ENCODE data around the gene XYLT2. TPM values are rescaled to one million over a fixed set of nuclear protein-coding genes. Genes with fewer than 3 reads are reported as not detected.

The XYLT2 gene
- total and polyA plus RNA-seq, 2 of the 13 experiments (the other 11 are each of a cell fraction or from before 2014, with no cell fraction given) = 17.0 to 22.1 TPM

DNA sequence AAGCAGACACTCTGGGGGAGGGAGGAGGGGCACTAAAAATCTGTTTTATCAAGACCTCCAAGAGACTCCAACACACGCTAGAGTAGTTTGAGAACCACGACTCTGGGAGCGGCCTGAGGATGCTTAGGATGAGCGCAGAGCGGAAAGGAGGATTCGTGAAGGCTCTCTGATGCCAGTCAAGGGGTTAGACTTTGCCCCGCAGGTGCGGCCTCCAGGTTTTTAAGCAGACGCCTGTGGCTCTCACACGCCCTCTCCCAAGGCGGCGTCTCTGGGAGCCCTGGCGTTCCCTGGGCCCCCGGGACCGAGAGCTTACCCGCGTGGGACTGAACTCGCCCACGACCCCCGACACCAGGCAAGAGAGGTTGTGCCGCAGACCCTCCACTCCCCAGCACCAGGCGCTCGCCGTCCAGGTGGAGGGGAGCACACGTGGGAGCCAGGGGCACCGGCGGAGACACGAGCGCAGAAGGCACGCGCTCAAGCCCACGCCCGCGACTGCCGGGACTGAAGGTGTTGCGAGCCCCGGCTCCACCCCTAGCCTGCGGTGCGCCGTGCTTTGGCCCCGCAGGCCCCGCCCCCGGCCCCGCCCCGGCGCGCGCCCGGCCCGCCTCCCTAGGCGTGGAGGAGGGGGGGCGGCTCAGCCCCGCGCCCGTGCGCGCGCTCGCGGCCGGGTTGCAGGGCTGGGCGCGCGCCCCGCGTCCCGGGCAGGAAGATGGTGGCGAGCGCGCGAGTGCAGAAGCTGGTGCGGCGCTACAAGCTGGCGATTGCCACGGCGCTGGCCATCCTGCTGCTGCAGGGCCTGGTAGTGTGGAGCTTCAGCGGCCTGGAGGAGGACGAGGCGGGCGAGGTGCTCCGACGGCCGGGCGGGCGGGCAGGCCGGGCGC lies at the start of gene XYLT2 (continued):
- TF ChIP-seq, protein P1, sequence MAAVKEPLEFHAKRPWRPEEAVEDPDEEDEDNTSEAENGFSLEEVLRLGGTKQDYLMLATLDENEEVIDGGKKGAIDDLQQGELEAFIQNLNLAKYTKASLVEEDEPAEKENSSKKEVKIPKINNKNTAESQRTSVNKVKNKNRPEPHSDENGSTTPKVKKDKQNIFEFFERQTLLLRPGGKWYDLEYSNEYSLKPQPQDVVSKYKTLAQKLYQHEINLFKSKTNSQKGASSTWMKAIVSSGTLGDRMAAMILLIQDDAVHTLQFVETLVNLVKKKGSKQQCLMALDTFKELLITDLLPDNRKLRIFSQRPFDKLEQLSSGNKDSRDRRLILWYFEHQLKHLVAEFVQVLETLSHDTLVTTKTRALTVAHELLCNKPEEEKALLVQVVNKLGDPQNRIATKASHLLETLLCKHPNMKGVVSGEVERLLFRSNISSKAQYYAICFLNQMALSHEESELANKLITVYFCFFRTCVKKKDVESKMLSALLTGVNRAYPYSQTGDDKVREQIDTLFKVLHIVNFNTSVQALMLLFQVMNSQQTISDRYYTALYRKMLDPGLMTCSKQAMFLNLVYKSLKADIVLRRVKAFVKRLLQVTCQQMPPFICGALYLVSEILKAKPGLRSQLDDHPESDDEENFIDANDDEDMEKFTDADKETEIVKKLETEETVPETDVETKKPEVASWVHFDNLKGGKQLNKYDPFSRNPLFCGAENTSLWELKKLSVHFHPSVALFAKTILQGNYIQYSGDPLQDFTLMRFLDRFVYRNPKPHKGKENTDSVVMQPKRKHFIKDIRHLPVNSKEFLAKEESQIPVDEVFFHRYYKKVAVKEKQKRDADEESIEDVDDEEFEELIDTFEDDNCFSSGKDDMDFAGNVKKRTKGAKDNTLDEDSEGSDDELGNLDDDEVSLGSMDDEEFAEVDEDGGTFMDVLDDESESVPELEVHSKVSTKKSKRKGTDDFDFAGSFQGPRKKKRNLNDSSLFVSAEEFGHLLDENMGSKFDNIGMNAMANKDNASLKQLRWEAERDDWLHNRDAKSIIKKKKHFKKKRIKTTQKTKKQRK (IDR thresholded peaks at IDR 0.05; ENCODE audit: low read length) = no peak
- TF ChIP-seq CCAR2 (optimal IDR thresholded peaks at IDR 0.05; ENCODE audit: low read depth, low read length) (no peak), ZNF282 (IDR thresholded peaks at IDR 0.05; ENCODE audit: partially characterized antibody) (no peak), ZNF446 (CRISPR knock-in tag; IDR thresholded peaks at IDR 0.05) (peak; percentile 91; the same call in 1 of the 2 replicates), FOXP1 (IDR thresholded peaks at IDR 0.05) (no peak), FOXP1 (CRISPR knock-in tag; IDR thresholded peaks at IDR 0.05) (no peak), ZNF569 (CRISPR knock-in tag; IDR thresholded peaks at IDR 0.05; ENCODE audit: borderline replicate concordance) (no peak), ZNF772 (CRISPR knock-in tag; IDR thresholded peaks at IDR 0.05) (peak; percentile 48; the same call in 1 of the 2 replicates), ARNTL (CRISPR knock-in tag; IDR thresholded peaks at IDR 0.05) (no peak), ZNF879 (CRISPR knock-in tag; IDR thresholded peaks at IDR 0.05) (peak; percentile 67; the same call in 1 of the 2 replicates), HNF4A (CRISPR knock-in tag; IDR thresholded peaks at IDR 0.05) (peak; percentile 53; the same call in 1 of the 2 replicates), PRMT3 (CRISPR knock-in tag; IDR thresholded peaks at IDR 0.05; ENCODE audit: borderline replicate concordance, low read depth) (peak; percentile 74), ZFAT (CRISPR knock-in tag; conservative IDR thresholded peaks at IDR 0.05) (0 out of 2 replicates have a peak, but pooled peaks have one; percentile 24), NR2F2 (IDR thresholded peaks at IDR 0.05; ENCODE audit: borderline replicate concordance, low read depth) (no peak), PITX1 (CRISPR knock-in tag; IDR thresholded peaks at IDR 0.05) (peak; percentile 52; the same call in 1 of the 2 replicates), ZFP36L2 (CRISPR knock-in tag; IDR thresholded peaks at IDR 0.05) (no peak), FOSL1 (CRISPR knock-in tag; IDR thresholded peaks at IDR 0.05; ENCODE audit: borderline replicate concordance) (no peak), ESRRA (CRISPR knock-in tag; IDR thresholded peaks at IDR 0.05; ENCODE audit: low read depth) (no peak), SMAD3 (CRISPR knock-in tag; IDR thresholded peaks at IDR 0.05) (0 out of 2 replicates have a peak, but pooled peaks have one; percentile 33), ZNF773 (CRISPR knock-in tag; IDR thresholded peaks at IDR 0.05; ENCODE audit: borderline replicate concordance) (0 out of 2 replicates have a peak, but pooled peaks have one; percentile 41)
- TF ChIP-seq, protein P2, sequence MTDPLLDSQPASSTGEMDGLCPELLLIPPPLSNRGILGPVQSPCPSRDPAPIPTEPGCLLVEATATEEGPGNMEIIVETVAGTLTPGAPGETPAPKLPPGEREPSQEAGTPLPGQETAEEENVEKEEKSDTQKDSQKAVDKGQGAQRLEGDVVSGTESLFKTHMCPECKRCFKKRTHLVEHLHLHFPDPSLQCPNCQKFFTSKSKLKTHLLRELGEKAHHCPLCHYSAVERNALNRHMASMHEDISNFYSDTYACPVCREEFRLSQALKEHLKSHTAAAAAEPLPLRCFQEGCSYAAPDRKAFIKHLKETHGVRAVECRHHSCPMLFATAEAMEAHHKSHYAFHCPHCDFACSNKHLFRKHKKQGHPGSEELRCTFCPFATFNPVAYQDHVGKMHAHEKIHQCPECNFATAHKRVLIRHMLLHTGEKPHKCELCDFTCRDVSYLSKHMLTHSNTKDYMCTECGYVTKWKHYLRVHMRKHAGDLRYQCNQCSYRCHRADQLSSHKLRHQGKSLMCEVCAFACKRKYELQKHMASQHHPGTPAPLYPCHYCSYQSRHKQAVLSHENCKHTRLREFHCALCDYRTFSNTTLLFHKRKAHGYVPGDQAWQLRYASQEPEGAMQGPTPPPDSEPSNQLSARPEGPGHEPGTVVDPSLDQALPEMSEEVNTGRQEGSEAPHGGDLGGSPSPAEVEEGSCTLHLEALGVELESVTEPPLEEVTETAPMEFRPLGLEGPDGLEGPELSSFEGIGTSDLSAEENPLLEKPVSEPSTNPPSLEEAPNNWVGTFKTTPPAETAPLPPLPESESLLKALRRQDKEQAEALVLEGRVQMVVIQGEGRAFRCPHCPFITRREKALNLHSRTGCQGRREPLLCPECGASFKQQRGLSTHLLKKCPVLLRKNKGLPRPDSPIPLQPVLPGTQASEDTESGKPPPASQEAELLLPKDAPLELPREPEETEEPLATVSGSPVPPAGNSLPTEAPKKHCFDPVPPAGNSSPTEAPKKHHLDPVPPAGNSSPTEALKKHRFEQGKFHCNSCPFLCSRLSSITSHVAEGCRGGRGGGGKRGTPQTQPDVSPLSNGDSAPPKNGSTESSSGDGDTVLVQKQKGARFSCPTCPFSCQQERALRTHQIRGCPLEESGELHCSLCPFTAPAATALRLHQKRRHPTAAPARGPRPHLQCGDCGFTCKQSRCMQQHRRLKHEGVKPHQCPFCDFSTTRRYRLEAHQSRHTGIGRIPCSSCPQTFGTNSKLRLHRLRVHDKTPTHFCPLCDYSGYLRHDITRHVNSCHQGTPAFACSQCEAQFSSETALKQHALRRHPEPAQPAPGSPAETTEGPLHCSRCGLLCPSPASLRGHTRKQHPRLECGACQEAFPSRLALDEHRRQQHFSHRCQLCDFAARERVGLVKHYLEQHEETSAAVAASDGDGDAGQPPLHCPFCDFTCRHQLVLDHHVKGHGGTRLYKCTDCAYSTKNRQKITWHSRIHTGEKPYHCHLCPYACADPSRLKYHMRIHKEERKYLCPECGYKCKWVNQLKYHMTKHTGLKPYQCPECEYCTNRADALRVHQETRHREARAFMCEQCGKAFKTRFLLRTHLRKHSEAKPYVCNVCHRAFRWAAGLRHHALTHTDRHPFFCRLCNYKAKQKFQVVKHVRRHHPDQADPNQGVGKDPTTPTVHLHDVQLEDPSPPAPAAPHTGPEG (CRISPR knock-in tag; IDR thresholded peaks at IDR 0.05) = peak; percentile 89

Data from HepG2 (cell line).